ENCODE data around the gene ERBB4.

GRCh38 chr2:211359347-211359746 lies 1179.3 kb downstream of the ERBB4 start:
- TF ChIP-seq CTCF (IDR thresholded peaks at IDR 0.05): no peak
- TF ChIP-seq EP300 (IDR thresholded peaks at IDR 0.05): no peak
- no peak for TF ChIP-seq POLR2A (IDR thresholded peaks at IDR 0.05)

Data from ovary (tissue), 3 donors.